ENCODE measurements around the gene CRYGD. TPM values are rescaled to one million over a fixed set of nuclear protein-coding genes. Genes with fewer than 3 reads are reported as not detected.

CRYGD gene
- total and polyA plus RNA-seq, 2 donors (not counting 3 experiments of a cell fraction or from before 2014, with no cell fraction given) = not detected

DNA sequence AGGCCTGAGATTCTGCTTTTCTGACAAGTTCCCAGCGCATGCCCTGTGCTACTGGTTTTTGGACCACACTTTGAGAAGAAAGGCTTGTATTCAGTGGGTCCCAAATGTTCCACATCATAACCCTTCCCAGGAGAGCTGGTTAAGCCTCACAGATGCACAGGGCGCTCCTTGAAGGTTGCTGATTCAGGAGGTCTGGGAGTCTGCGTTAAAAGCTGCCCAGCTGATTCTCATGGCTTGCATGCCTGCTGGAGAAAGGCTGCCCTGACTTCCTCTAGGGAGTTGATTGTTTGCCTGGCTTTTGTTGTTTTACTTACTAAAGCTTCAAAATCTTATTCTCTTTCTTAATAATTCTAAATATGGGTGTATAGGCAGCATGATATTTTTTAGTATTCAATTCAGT, 20.7 kb downstream of the CRYGD start:
- Histone ChIP-seq H3K27ac (ENCODE audit: insufficient read depth, low read depth, low read length) (no peak overlapping the region), H3K36me3 (ENCODE audit: control insufficient read depth in 2 of 2, extremely low read depth in 1 of 2, insufficient read depth in 2 of 2, low read length in 2 of 2) (no peaks in the 10 kb centered on the region), H3K4me3 (replicated peaks in 1 of 3; ENCODE audit: insufficient read depth in 1 of 3, low read depth in 1 of 3, low read length in 3 of 3) (no peak overlapping the region), H3K9ac (replicated peaks; ENCODE audit: extremely low read depth, insufficient read depth, low read length) (no peak overlapping the region), H3K79me2 (ENCODE audit: control insufficient read depth, insufficient read depth, low read length) (no peaks in the 10 kb centered on the region), H4K20me1 (replicated peaks; ENCODE audit: control insufficient read depth, extremely low read depth, insufficient read depth, low read length) (no peaks in the 10 kb centered on the region), H3K4me1 (ENCODE audit: control insufficient read depth, extremely low read depth, insufficient read depth, low read length) (no peaks in the 10 kb centered on the region), H2AFZ (ENCODE audit: low read depth, low read length) (no peak overlapping the region), H3K4me2 (ENCODE audit: insufficient read depth, low read length) (no peak overlapping the region), H3K9me3 (replicated peaks; ENCODE audit: control insufficient read depth, insufficient read depth, low read length) (no peaks in the 10 kb centered on the region), H3K9me1 (replicated peaks; ENCODE audit: control insufficient read depth, extremely low read depth, insufficient read depth, low read length) (peaks cover 2% of the 10 kb centered on the region), H3K27me3 (ENCODE audit: control insufficient read depth in 2 of 2, insufficient read depth in 2 of 2, low read length in 2 of 2) (peaks cover 0 to 3% of the 10 kb centered on the region in 2 experiments)
- CTCF ChIA-PET = interaction anchor here (0.8 kb wide), 1 partner anchor 10 kb away, joined by 3 read pairs; no protein-coding TSS in a partner anchor
- POLR2A ChIA-PET = no interaction called here
- dilution Hi-C loops (cut with MboI; ENCODE audit: extremely low pct_ligation_motif_present, low sequenced_read_pairs) (no loop called here), intact Hi-C loops (cut with micrococcal nuclease) (no loop called here)
- no peak for DNase-seq (ENCODE audit: low read depth, low spot score)
- BruUV-seq (replicated peaks) = no TSS peak
- no peak for FAIRE-seq
- TF ChIP-seq MYC (IDR thresholded peaks at IDR 0.05; ENCODE audit: low read depth, low read length) = no peak
- TF ChIP-seq JUN (IDR thresholded peaks at IDR 0.05; ENCODE audit: borderline replicate concordance, insufficient read depth, insufficient read length, low read depth) = no peak
- TF ChIP-seq CTCF (IDR thresholded peaks at IDR 0.05; ENCODE audit: extremely low read depth in 1 of 2, insufficient read depth in 1 of 2, low read depth in 1 of 2, low read length in 2 of 2) = no peak
- TF ChIP-seq, protein P1, sequence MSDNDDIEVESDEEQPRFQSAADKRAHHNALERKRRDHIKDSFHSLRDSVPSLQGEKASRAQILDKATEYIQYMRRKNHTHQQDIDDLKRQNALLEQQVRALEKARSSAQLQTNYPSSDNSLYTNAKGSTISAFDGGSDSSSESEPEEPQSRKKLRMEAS (IDR thresholded peaks at IDR 0.05; ENCODE audit: insufficient read depth, insufficient read length) = no peak
- TF ChIP-seq FOS (IDR thresholded peaks at IDR 0.05; ENCODE audit: borderline replicate concordance, insufficient read depth, low read length) = no peak
- no peak for TF ChIP-seq EZH2 (IDR thresholded peaks at IDR 0.05; ENCODE audit: borderline replicate concordance, low read depth, low read length, severe bottlenecking)

Data from endothelial cell of umbilical vein (primary cell).